ENCODE results near the gene EHD1. TPM values are rescaled to one million over a fixed set of nuclear protein-coding genes. Genes with fewer than 3 reads are reported as not detected.
"Not testable (repeated sequence)": the region's sequence is repeated elsewhere in the genome, so short reads cannot be mapped to it uniquely, and the experiment has no call there.

The EHD1 gene
- total and polyA plus RNA-seq, 10 donors, result 51.9 to 337 (median 162) TPM

DNA sequence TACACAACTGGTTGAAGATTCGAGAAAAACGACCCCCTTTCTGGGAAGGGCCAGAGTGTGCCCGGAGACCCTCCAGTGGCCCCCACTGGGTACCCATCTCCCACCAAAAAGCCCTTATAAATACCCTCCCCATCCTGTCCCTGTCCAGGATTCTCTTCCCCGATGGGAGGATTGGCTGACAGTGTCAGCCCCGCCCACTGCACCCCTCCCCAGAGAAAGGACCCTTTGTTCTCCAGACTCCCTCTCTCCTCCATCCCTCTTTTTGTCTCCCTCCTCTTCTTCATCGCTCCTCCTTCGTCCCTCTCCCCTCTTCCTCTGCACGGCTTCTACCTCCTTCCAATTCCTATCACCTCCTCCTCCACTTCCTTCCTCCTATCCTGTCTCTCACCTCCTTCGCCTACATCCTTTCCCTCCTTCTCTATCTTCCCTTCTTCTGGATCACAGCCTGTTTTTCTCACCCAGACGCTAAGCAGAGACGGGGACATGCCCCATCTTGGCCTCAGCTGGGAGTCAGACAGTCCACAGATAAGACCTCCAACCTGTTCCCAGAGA is 54.8 kb downstream of the EHD1 start:
- no peaks in the 10 kb centered on the region for H3K9me3 ChIP-seq
- no peak for DNase-seq
- TF ChIP-seq, protein P1, sequence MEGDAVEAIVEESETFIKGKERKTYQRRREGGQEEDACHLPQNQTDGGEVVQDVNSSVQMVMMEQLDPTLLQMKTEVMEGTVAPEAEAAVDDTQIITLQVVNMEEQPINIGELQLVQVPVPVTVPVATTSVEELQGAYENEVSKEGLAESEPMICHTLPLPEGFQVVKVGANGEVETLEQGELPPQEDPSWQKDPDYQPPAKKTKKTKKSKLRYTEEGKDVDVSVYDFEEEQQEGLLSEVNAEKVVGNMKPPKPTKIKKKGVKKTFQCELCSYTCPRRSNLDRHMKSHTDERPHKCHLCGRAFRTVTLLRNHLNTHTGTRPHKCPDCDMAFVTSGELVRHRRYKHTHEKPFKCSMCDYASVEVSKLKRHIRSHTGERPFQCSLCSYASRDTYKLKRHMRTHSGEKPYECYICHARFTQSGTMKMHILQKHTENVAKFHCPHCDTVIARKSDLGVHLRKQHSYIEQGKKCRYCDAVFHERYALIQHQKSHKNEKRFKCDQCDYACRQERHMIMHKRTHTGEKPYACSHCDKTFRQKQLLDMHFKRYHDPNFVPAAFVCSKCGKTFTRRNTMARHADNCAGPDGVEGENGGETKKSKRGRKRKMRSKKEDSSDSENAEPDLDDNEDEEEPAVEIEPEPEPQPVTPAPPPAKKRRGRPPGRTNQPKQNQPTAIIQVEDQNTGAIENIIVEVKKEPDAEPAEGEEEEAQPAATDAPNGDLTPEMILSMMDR (IDR thresholded peaks at IDR 0.05 in 8 of 11, conservative IDR thresholded peaks at IDR 0.05 in 3 of 11), result no peak
- TF ChIP-seq POLR2AphosphoS5 (IDR thresholded peaks at IDR 0.05) (no peak), POLR2A (IDR thresholded peaks at IDR 0.05) (no peak)
- no peaks in the 10 kb centered on the region for H3K27me3 ChIP-seq (replicated peaks in 1 of 7)
- 71 to 83% (median 72%) methylated on average over 11 of the region's 11 CpGs for WGBS, 5 donors
- no peaks in the 10 kb centered on the region for H3K4me1 ChIP-seq
- H3K27ac ChIP-seq, result no peak overlapping the region
- peaks cover 0 to 17% (median 0%) of the 10 kb centered on the region in 6 donors for H3K36me3 ChIP-seq
- H3K4me3 ChIP-seq, result no peak overlapping the region
- intact Hi-C loops (cut with DNase I; ENCODE audit: low total_unique reads), result no loop called here

DNA sequence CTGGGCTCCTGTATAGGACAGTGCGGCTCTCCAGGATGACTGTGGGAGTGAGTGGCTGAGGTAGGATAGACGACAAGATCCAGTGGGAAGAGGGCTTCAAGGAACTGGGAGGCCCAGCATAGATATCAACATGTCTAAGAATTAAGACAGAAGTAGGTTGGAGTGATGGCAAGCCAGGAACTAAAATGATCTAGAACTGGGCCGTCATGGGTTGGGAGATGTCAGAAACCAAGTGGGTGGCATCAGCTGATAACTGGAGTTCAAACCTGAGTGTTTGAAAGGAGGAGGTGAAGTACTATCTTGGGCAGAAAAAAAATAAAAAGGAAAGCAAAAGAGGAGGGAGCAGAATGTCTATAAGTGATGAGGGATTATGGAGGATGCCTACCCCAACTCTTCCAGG is 60.9 kb downstream of the EHD1 start:
- Histone ChIP-seq H3K27ac (no peak overlapping the region), H3K27me3 (replicated peaks in 1 of 7) (no peaks in the 10 kb centered on the region), H3K9me3 (no peaks in the 10 kb centered on the region), H3K4me1 (peaks cover 0 to 6% (median 0%) of the 10 kb centered on the region in 6 donors), H3K36me3 (no peaks in the 10 kb centered on the region), H3K4me3 (no peak overlapping the region)
- WGBS, 5 donors, result 86 to 93% (median 88%) methylated on average over 3 of the region's 3 CpGs
- TF ChIP-seq POLR2AphosphoS5 (IDR thresholded peaks at IDR 0.05), result no peak
- TF ChIP-seq, protein P1 (IDR thresholded peaks at IDR 0.05 in 8 of 11, conservative IDR thresholded peaks at IDR 0.05 in 3 of 11), result no peak
- no peak for TF ChIP-seq POLR2A (IDR thresholded peaks at IDR 0.05)
- intact Hi-C loops (cut with DNase I; ENCODE audit: low total_unique reads), result no loop called here
- DNase-seq, result no peak

- intact Hi-C loops (cut with DNase I; ENCODE audit: low total_unique reads); H3K36me3 ChIP-seq; DNase-seq; H3K27ac ChIP-seq; H3K27me3 ChIP-seq (replicated peaks in 1 of 7); H3K4me3 ChIP-seq; H3K9me3 ChIP-seq: not testable (repeated sequence)
- 80 to 94% (median 90%) methylated on average over 5 of the region's 5 CpGs for WGBS, 5 donors
- H3K4me1 ChIP-seq, result peaks cover 0 to 12% (median 4%) of the 10 kb centered on the region in 6 donors
Observed at GRCh38 chr11:64815433-64815832, 63.0 kb downstream of the EHD1 start.

GRCh38 chr11:64814712-64815187 is 63.7 kb downstream of the EHD1 start:
- intact Hi-C loops (cut with DNase I; ENCODE audit: low total_unique reads), result no loop called here
- Histone ChIP-seq H3K9me3 (no peaks in the 10 kb centered on the region), H3K27me3 (replicated peaks in 1 of 7) (no peaks in the 10 kb centered on the region), H3K4me3 (no peak overlapping the region), H3K27ac (no peak overlapping the region), H3K4me1 (peaks cover 2 to 19% (median 7%) of the 10 kb centered on the region in 6 donors), H3K36me3 (no peaks in the 10 kb centered on the region)
- no peak for DNase-seq
- TF ChIP-seq, protein P1 (IDR thresholded peaks at IDR 0.05 in 8 of 11, conservative IDR thresholded peaks at IDR 0.05 in 3 of 11), result no peak
- no peak for TF ChIP-seq POLR2A (IDR thresholded peaks at IDR 0.05)
- no peak for TF ChIP-seq POLR2AphosphoS5 (IDR thresholded peaks at IDR 0.05)
- 49 to 71% (median 56%) methylated on average over 7 of the region's 7 CpGs for WGBS, 5 donors
